HG02938 (cell line): ENCODE results near the gene SGCD.

Experiments
- ATAC-seq: cut with Tn5 transposase; IDR thresholded peaks from one replicate; pipeline ENCODE4 v1.9.1; 2021; ENCODE audit warnings: mild to moderate bottlenecking, moderate library complexity; ENCODE audit not compliant: unreplicated experiment

SGCD gene

DNA sequence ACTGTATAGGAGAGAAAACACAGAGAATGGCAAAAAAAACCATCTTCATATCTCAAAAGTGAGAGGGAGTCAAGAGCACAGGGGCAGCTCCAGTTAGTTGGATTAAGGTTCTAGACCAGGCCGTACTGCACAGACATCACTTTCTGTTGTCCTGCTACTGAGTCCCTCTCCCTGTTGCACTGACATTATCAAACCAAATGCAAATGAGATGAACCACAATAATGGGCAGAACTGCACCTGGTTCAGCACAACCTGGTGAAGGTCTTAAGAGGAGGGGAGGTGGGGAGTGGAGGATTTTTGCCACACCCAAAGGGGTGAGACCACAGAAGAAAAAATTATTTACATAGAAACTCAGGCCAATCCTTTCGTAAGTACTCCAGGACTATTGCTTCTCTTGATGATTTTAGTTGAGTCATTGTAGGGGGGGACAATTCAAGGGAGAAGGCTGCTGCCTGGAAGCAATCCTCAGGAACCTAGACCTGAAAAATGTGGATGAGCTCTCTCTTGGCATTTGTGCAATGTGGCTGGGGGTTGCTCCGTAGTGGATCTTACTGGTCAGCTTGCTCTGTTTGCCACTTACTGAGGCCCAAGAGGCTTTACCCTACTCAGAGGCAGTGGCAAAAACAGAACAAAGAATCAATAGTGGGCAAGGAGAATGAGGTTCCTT lies 428.6 kb downstream of the SGCD start:
- ATAC-seq: no peak

DNA sequence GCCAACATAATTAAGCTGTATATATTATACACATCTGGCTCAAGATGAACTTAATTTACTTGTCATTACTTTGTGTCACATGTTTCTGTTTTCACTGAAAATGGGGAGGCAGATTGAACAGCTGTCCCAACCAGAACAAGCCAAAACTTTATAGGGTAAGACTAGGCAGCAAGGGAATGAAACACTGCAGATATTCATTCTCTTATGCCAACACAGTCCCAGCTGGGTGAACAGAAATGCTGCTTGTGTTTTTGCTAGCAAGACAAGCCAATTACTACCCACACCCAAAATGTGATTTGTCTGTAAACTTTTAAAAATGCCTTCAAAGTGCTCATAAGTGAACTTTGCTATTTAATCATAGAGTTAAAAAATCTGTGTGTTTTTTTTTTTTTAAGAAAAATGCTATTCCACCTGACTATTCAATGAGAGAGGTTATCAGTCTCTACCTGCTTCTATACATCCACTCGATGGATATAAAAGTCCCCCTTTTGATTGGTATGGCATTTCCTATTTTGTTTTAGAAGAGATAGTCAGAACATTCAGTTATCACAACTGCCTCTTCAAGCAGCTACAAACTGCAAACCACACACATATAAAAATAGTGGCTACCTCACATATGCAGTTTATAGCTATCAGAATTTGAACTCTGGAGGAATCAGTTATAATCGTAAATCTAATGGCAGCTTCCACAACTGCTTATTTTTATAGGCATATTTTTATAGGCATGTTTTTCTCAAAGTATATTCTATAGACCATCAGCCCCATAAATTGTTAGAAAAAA lies 431.2 kb downstream of the SGCD start:
- ATAC-seq: no peak

DNA sequence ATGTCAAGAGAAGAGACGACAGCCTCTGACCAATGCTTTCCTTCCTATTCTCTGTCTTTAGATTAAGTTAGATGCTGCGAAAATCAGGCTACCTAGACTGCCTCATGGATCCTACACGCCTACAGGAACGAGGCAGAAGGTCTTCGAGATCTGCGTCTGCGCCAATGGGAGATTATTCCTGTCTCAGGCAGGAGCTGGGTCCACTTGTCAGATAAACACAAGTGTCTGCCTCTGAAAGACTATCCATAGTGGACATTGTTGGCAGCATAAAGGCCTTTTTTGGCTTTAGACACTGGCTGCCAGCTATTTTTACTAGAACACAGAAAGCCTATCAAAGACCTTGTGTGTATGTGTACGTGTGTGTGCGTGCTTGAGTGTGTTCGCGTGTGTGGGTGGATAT lies 432.2 kb downstream of the SGCD start:
- no peak for ATAC-seq

DNA sequence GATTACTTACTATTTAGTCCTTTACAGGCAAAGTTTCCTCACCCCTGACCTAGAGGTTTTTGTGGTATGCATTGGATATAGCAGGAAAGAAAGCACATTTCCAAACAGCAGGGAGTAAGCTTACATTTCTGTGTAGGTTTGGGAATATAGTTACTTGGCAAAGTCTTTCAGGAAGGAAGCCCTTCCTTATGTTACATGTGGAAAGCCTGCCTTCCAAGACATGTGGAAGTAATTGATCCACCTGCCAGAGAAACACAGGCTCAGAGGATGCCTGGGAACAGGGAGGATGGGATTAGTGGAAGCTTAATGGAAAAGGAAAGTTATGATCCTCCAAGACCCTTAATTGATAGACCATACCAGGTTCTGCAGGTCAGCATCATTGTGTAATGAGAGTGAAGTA lies 435.8 kb downstream of the SGCD start:
- ATAC-seq: no peak

DNA sequence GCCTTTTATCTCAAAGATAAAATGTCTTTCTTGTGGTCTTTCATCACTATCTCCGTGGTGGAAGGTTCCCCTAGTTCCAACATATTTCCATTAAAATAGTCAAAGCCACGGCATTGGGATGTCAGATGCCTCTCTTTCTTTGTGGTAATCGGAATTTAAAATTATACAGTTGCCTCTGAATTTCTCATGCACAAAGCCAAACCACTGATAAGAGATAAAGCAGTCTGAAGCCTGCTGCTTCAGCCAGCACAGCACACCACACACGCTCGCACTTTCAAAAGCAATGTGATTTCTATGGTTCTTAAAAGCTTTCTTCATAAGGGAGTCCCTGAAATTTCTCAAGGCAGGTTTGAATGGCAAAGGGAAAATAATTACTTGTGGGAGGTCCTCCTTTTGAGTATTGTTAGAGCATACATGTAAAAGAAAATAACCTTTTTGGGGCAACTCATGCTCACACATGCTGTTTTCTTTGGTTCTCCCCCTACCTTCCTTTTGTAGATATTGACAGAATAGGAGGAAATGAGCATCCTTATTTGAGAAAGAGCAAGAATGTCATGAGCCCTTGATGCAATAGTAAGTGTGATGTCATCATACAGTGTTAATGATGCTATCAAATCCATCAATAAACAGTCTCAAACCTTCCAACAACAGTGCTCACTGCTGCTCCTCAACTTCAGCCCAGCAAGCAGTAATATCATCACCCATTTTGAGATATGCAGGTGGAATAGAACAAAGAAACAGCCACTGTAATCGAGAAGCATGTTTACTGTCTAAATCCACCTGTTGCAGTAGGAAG lies 437.4 kb downstream of the SGCD start:
- no peak for ATAC-seq

DNA sequence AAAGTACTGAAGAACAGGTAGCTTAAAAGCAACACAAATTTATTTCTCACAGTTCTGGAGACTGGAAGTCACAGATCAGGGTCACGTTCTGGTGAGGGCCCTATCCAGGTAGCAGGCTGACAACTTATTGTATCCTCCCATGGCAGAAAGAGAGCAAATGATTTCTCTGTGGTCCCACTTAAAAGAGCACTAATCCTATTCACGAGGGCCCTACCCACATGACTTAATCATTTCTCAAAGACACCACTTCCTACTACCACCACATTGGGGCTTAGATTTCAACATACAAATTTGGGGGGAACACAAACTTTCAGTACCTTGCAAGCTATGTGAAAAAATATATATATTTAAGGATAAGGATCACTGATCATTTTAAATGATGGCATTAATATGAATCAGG lies 447.3 kb downstream of the SGCD start:
- no peak for ATAC-seq

DNA sequence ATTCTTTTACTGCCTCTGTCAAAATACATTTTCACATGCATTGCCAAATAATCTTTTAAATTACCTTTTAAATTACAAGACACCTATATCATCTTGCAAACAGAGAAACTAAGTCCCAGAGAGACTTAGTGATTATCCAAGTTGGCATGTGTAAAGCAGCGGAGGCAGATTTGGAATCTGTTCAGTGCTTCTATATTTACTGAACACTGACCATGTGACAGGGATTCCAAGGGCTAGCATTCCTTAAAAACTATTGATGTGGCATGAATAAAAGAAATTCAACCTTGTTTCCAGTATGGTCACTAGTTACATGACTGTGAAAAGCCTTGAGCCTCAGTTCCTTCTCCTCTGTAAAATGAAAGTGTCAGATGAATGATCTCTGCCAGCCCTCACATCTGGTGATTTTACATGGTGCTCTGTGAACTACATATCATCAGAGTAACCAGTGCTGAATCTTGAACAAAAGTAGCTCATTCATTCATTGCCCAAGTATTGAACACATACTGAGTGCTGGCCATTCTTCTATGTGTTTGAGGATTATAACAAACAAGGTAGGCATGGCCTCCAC lies 451.3 kb downstream of the SGCD start:
- no peak for ATAC-seq

DNA sequence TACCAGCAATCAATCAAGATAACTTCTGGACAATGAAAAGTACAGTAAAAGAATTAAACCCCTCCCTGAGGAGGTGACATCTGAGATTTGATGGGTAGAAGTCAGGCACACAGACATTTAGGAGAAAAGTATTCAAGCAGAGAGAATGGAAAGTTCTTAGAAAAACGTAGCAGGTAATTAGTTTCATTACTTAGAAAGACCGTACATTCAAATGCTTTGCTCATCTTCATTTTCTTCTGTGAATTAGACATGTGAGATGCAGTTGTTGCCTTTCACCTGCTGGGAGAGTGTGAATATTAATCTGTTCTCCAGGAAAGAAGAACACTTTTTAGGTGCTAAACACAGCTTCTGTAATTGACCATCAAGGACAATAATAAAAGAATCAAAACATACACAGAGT lies 451.8 kb downstream of the SGCD start:
- ATAC-seq: no peak

DNA sequence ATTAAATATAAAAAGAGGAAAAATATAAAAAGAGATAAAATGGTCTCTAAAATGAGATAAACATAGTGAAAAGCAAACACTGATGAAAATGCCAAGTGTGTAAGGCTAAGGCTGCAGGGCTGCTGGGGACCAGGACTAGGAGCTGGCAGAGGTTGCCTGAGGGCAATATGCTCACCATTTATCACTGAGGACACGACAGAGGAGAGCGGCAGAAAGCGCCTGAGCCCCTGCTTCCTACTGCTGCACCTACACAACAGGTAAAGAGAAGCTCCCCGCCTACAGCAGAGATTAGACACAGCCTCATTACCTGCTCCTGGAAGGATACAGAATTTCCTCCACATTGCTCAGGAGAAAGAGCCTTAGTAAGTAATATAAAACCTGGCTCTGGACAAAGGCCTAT lies 452.5 kb downstream of the SGCD start:
- no peak for ATAC-seq

DNA sequence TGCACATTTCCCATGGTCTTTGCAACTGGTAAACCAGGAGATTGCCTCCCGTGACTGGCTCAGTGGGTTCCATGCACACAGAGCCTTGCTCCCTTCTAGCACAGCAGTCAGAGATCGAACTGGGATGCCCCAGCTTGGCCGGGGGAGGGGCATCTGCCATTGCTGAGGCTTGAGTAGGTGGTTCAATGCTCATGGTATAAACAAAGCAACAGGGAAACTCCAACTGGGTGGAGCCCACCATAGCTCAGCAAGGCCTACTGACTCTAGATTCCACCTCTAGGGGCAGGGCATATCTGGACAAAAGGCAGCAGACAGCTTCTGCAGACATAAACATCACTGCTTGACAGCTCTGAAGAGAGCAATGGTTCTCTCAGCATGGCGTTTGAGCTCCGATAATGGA lies 456.1 kb downstream of the SGCD start:
- no peak for ATAC-seq

DNA sequence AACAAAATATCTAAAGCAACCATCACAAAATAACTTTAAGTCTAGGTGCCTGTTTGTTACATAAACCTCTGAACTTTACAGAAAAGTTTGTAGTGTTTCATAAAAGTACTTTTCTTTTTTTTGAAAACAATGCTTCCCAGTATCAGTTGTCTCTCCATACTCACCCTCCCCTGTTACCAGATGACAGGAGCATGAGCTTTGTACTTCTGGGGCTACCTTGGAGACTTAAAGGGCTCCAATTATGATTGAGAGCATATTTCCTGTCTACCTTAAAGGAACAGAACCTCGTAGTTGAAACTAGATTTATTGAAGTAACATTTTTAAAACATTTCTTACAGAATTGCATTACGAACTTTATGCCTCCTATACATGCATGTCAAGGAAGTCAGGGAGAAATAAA lies 467.7 kb downstream of the SGCD start:
- no peak for ATAC-seq

DNA sequence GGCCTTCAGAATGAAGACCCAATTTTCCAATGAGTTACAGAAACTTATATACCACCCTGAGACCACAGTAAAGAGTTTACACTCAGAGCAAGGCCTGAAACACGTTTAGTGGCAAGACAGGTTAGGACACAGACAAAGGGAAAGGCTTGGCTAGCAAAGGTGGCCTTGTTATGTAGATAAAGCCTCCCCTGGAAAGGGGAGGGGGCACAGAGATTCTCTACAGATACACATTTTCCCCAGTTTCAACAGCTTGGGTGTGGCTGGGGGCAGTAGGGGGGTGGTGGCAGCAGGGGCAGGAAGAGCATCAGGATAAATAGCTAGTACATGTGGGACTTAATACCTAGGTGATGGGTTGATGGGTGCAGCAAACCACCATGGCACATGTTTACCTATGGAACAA lies 471.2 kb downstream of the SGCD start:
- no peak for ATAC-seq

DNA sequence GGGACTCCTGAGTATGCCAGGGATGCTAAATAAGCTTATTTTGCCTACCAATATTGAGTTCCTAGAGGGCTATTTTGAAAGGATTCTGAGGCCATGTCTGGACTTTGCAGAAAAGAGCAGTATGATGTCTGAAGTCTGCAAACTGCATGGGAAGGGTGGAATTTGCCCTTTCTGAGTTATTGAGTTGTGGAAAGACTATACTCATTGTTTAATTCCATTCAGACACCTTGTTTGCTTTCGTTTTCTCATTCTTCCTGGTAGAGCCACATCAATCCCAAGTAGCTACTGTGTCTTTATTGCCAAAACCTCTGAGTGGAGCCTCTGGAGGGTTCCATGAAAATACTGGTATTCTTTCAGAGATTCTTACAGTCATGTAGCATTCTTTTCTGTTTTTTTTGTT lies 472.2 kb downstream of the SGCD start:
- no peak for ATAC-seq

DNA sequence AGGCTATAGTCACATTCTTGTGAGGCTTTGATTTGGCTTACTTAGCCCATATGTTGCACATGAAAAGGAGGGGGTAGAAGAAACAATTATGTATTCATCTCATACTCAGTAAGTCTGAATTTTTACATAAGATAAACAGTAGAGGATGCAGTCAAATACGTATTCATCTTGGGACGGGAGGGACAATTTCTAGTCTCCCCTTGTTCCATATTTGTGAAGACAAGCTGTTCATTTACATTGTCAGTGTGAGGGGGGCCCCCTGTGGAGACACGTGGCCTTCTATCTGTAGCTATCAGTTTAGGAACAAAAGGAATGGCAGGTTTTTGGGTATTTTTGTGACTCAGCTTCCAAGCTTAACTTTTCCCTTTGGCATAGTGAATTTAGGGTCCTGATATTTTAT lies 474.0 kb downstream of the SGCD start:
- no peak for ATAC-seq

DNA sequence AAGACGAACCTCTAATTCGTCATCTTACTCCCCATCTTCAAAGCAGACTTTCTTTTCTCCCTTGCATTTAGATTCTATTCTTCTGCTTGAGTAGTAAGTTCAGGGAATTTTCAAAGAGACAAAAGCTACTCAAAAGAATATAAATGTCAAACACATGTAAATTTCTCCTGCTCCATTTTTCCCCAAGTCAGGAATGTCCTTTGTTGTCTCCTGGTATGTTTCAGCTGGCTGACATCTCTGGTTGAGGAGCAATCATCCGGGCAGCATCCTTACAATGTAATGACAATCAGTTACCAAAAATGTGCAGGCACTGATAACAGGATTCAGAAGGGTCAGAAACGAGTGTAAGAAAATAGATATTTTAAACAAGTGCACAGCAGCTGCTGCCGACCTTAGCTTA lies 475.5 kb downstream of the SGCD start:
- no peak for ATAC-seq

DNA sequence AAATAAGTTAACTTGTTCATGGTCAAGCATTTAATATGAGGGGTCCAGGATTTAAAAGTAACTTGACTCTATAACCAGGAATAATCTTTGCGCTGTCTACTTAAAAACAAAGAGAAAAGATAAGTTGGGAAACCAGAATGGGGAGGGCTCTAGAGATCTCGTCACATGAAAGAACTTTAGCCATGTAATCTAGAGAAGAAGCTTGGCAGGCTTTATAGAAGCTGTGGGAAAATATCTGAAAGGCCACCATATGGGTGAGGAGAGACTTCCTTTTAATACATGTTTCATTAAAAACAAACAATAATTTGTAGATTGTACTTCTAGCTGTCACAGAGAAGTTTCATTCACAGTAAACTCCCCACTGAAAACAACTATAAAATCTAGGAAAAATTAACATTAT lies 476.4 kb downstream of the SGCD start:
- no peak for ATAC-seq

DNA sequence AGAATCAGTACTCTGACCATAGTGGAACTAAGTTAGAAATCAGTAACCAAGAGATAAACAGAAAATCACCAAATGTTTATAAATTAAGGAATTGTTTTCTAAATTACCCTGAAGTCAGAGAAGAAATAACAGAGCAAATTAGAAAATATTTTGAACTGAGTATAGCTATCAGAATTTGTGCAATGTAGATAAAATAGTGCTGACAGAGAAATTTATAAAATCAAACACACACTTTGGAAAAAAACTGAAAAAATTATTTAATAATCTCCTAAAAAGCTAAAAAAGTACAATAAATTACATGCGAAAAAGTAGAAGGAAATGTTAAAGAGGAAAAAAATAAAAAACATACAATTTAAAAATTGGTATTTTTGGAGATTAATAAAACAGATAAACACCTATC lies 486.0 kb downstream of the SGCD start:
- no peak for ATAC-seq

DNA sequence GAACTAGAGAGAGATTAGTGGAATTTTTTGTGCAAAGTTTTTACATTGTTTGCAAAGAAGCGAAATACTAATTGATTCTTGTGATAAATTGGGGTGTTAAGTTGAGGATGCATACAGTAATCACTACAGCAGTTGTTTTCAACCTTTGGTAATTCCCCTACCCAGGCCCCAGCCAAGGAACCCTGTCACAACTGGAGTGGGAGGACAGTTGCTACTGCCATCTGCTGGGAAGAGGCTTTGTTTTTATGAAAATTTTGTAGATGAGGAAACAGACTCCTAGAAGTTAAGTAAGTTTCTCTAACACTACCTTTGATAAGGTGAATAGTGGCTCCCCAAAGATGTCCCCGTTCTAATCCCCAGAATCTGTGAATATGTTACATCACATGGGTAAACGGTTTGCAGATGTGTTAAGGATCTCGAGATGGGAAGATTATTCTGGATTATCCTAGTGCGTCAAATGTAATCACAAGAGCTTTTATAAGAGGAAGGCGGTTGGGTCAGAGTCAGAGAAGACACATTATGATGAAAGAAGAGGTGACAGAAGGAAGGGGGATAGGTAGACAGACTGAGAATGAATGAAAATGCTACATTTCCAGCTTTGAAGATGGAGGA lies 489.1 kb downstream of the SGCD start:
- peak; percentile 51 for ATAC-seq
